Lower lobe of right lung (tissue), 2 donors: Measurements from ENCODE around the gene ARL4C. TPM values are rescaled to one million over a fixed set of nuclear protein-coding genes. Genes with fewer than 3 reads are reported as not detected.

Source experiments
- ATAC-seq, 2 donors: fragments of 200-7000 bp; cut with Tn5 transposase; one replicate each; pipeline ENCODE4 v1.9.1; 2020 to 2022; ENCODE audit warnings: mild to moderate bottlenecking in 2 of 2, moderate library complexity in 2 of 2
- DNase-seq: peaks from one replicate; pipeline ENCODE4 v3.0.0-alpha.2; 2020
- H3K27ac ChIP-seq: fragments of 200-600 bp; one replicate; pipeline ENCODE4 v1.8.0; 2022
- H3K27me3 ChIP-seq: fragments of 200-600 bp; one replicate; pipeline ENCODE4 v1.8.0; 2022; ENCODE audit warnings: low read depth
- H3K36me3 ChIP-seq: fragments of 200-600 bp; one replicate; pipeline ENCODE4 v1.8.0; 2022; ENCODE audit warnings: mild to moderate bottlenecking
- H3K4me1 ChIP-seq: fragments of 200-600 bp; one replicate; pipeline ENCODE4 v1.8.0; 2022
- H3K4me3 ChIP-seq: fragments of 200-600 bp; one replicate; pipeline ENCODE4 v1.8.0; 2022; ENCODE audit warnings: mild to moderate bottlenecking
- H3K9me3 ChIP-seq: fragments of 200-600 bp; one replicate; pipeline ENCODE4 v1.8.0; 2022
- intact Hi-C: fragments of 100-400 bp; cut with DNase I; formaldehyde crosslinking; loops from one replicate; pipeline ENCODE4 v1.11.0; 2022
- total RNA-seq: library from RNA; stranded (reverse); fragmentation: NEBNext Ultra II Directional; extraction: Animal tissue kit (Norgen Biotek cat#: 25700); gene quantifications from one replicate; pipeline ENCODE4 v1.2.1, GENCODE V29; 2021
- TF ChIP-seq, protein P1 (sequence below): fragments of 200-600 bp; IDR thresholded peaks from one replicate; pipeline ENCODE4 v1.8.0; 2022; ENCODE audit warnings: antibody characterized with exemption, mild to moderate bottlenecking
- donor health status: DM: no; HTN: yes; CAD: no; lungs with severe emphysema.

ARL4C gene
- total RNA-seq, 1 donor from 2014 or later, result 13.4 TPM

DNA sequence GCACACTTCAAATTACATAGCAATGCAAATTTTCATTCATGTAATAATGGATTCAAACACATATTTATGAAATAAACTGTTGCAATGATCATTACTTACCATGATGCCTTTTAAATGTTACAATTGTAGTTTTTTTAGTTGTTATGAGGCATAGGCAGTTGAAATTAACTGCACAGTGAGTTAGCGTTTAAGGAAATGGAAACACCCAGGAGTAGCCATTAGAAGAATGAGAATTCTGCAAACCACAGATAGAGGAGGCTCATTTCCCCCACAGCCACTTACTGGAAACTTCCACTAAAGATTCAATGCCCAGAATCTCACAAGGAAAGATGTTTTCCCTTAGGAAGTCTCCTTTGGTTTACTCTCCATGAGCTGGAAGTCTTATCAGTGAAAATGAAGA lies 8.4 kb downstream of the ARL4C start:
- H3K4me3 ChIP-seq, result no peak overlapping the region
- no peaks in the 10 kb centered on the region for H3K9me3 ChIP-seq
- H3K27me3 ChIP-seq, result no peaks in the 10 kb centered on the region
- H3K36me3 ChIP-seq, result no peaks in the 10 kb centered on the region
- H3K27ac ChIP-seq, result no peak overlapping the region
- TF ChIP-seq, protein P1, sequence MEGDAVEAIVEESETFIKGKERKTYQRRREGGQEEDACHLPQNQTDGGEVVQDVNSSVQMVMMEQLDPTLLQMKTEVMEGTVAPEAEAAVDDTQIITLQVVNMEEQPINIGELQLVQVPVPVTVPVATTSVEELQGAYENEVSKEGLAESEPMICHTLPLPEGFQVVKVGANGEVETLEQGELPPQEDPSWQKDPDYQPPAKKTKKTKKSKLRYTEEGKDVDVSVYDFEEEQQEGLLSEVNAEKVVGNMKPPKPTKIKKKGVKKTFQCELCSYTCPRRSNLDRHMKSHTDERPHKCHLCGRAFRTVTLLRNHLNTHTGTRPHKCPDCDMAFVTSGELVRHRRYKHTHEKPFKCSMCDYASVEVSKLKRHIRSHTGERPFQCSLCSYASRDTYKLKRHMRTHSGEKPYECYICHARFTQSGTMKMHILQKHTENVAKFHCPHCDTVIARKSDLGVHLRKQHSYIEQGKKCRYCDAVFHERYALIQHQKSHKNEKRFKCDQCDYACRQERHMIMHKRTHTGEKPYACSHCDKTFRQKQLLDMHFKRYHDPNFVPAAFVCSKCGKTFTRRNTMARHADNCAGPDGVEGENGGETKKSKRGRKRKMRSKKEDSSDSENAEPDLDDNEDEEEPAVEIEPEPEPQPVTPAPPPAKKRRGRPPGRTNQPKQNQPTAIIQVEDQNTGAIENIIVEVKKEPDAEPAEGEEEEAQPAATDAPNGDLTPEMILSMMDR, result no peak
- ATAC-seq (no peak), DNase-seq (no peak)
- H3K4me1 ChIP-seq, result peaks cover 12% of the 10 kb centered on the region
- intact Hi-C loops, result no loop called here

DNA sequence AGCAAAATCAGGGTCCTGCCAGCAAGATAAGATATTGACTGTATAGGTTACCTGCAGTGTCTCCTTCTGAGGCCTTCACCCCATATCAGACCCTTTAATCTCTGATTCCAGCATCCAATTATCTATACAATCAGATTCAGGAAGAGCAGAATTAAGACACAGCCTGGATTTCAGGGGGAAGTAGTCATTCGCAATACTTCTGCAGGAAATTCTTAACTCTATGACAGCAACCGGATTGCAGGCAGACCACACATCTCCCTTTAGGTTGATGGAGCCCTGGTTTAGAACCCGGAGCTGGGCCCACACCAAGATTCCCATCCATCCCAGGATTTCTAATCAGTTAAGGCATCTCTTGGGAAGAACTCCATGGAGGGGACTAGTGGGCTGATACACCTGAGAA lies 9.5 kb downstream of the ARL4C start:
- intact Hi-C loops, result no loop called here
- Histone ChIP-seq H3K27me3 (no peaks in the 10 kb centered on the region), H3K9me3 (no peaks in the 10 kb centered on the region), H3K4me3 (no peak overlapping the region), H3K36me3 (no peaks in the 10 kb centered on the region), H3K4me1 (peaks cover 12% of the 10 kb centered on the region), H3K27ac (no peak overlapping the region)
- ATAC-seq (no peak), DNase-seq (no peak)
- TF ChIP-seq, protein P1, result no peak

DNA sequence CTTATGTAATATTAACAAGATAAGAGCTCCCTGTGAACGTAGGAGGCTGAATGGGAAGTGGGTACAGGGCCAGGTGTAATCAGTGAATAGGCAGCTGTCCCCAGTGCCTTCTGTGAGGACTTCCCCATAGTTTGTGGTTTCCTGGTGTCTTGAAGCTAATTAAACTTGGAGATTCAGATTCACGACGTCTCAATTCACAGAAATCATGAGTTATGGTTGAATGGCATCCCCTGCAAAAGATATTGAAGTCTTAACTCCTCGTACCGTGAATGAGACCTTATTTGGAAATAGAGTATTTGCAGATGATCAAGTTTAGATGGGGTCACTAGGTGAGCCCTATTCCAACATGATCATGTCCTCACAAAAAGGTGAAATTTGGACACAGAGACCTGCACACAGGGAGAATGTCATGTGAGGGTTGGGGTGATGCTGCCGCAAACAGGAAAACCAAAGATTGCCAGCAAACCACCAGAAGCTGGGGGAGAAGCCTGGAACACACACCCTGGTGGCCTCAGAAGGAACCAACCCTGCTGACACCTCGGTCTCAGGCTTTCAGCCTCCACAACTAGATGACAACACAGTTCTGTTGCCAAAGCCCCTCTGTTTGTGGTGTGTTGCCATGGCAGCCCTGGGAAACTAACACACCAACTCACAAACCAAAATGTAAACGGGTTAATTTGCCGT lies 13.2 kb downstream of the ARL4C start:
- DNase-seq, result peak; percentile 60
- Histone ChIP-seq H3K4me1 (peaks cover 12% of the 10 kb centered on the region), H3K27me3 (no peaks in the 10 kb centered on the region), H3K36me3 (no peaks in the 10 kb centered on the region), H3K4me3 (no peak overlapping the region), H3K27ac (no peak overlapping the region), H3K9me3 (no peaks in the 10 kb centered on the region)
- intact Hi-C loops, result no loop called here
- TF ChIP-seq, protein P1, result peak; percentile 38
- peak; percentile 68 to 78 for ATAC-seq

DNA sequence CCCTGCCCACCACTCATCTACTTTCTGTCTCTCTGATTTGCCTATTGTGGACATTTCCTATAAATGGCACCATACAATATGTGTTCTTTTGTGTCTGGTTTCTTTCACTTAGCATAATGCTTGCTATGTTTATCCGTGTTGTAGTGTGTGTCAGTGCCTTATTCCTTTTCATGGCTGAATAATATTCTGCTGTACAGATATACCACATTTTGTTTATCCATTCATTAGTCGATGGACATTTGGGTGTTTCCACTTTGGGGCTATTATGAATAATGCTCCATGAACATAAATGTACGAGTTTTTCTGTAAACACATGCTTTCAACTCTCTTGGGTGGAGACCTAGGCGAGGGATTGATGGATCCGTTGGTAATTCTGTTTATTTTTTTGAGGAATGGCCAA lies 15.6 kb downstream of the ARL4C start:
- TF ChIP-seq, protein P1, result no peak
- ATAC-seq (no peak), DNase-seq (no peak)
- Histone ChIP-seq H3K4me3 (no peak overlapping the region), H3K4me1 (peaks cover 6% of the 10 kb centered on the region), H3K9me3 (no peaks in the 10 kb centered on the region), H3K36me3 (no peaks in the 10 kb centered on the region), H3K27me3 (no peaks in the 10 kb centered on the region), H3K27ac (no peak overlapping the region)
- intact Hi-C loops, result no loop called here

DNA sequence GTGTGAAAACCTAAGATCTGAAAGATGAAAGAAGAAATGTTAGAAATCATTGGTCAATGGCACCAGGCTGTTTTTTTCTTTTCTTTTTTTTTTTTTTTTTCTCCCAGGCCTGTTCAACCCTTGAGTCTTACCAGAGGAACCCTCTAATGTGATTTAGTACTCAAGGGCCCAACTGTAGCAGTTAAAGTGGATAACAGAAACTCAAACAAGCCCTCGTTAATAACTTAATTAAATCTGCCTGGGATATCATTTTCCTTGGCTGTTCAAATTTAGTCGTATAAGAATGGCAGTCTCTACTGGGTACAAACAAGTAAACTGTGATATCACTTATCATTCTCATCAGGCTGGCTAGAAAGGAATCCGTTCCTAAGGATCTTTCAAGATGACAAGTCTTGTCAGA lies 16.5 kb downstream of the ARL4C start:
- TF ChIP-seq, protein P1, result no peak
- Histone ChIP-seq H3K27me3 (no peaks in the 10 kb centered on the region), H3K4me1 (peaks cover 6% of the 10 kb centered on the region), H3K36me3 (no peaks in the 10 kb centered on the region), H3K27ac (no peak overlapping the region), H3K4me3 (no peak overlapping the region), H3K9me3 (no peaks in the 10 kb centered on the region)
- intact Hi-C loops, result no loop called here
- DNase-seq, result no peak
- no peak for ATAC-seq
